HEK293T (cell line): Measurements from ENCODE around the gene APOBEC3F.
"Not testable (repeated sequence)": the region's sequence is repeated elsewhere in the genome, so short reads cannot be mapped to it uniquely, and the experiment has no call there.

Experiments
- CTCF ChIA-PET: fragments of 350-600 bp; formaldehyde crosslinking; extraction: SDS; loops from one replicate; lab custom pipeline; 2021; ENCODE audit warnings: antibody characterized with exemption, inconsistent platforms; lab: Yijun Ruan, JAX
- POLR2A ChIA-PET: fragments of 350-600 bp; formaldehyde crosslinking; extraction: SDS; loops from one replicate; lab custom pipeline; 2020; ENCODE audit warnings: antibody characterized with exemption, inconsistent platforms; lab: Yijun Ruan, JAX
- DNase-seq: peaks from one replicate; pipeline ENCODE4 v3.0.0; 2012; ENCODE audit warnings: mixed read lengths; ENCODE audit errors: extremely low spot score
- ARNT ChIP-seq: fragments of 450-650 bp; IDR thresholded peaks from 2 replicates; pipeline ENCODE4 v1.6.1; 2017; ENCODE audit warnings: mild to moderate bottlenecking
- BHLHE40 ChIP-seq: fragments of 450-650 bp; IDR thresholded peaks from 2 replicates; pipeline ENCODE4 v1.6.1; 2016; ENCODE audit warnings: mild to moderate bottlenecking, moderate library complexity, borderline replicate concordance
- FOXA1 ChIP-seq: fragments of 450-650 bp; IDR thresholded peaks from 2 replicates; pipeline ENCODE4 v1.6.1; 2016; ENCODE audit warnings: mild to moderate bottlenecking
- FOXK2 ChIP-seq: fragments of 450-650 bp; IDR thresholded peaks from 2 replicates; pipeline ENCODE4 v1.6.1; 2016; ENCODE audit warnings: mild to moderate bottlenecking
- HDGF ChIP-seq: fragments of 450-650 bp; IDR thresholded peaks from 2 replicates; pipeline ENCODE4 v1.6.1; 2017; ENCODE audit warnings: antibody characterized with exemption, borderline replicate concordance
- L3MBTL2 ChIP-seq: fragments of 450-650 bp; conservative IDR thresholded peaks from 2 replicates; pipeline ENCODE4 v1.6.1; 2016; ENCODE audit warnings: mild to moderate bottlenecking
- LEF1 ChIP-seq: fragments of 450-650 bp; IDR thresholded peaks from 2 replicates; pipeline ENCODE4 v1.6.1; 2017; ENCODE audit warnings: mild to moderate bottlenecking, borderline replicate concordance
- NFRKB ChIP-seq: fragments of 450-650 bp; IDR thresholded peaks from 2 replicates; pipeline ENCODE4 v1.6.1; 2016; ENCODE audit warnings: mild to moderate bottlenecking, moderate library complexity
- SP1 ChIP-seq: fragments of 450-650 bp; IDR thresholded peaks from 2 replicates; pipeline ENCODE4 v1.6.1; 2017
- SUZ12 ChIP-seq: fragments of 450-650 bp; IDR thresholded peaks from 2 replicates; pipeline ENCODE4 v1.6.1; 2016; ENCODE audit warnings: mild to moderate bottlenecking
- TARDBP ChIP-seq: fragments of 450-650 bp; IDR thresholded peaks from 2 replicates; pipeline ENCODE4 v1.6.1; 2016
- ZNF384 ChIP-seq: fragments of 450-650 bp; IDR thresholded peaks from 2 replicates; pipeline ENCODE4 v1.6.1; 2016
- TF ChIP-seq, protein P1 (sequence below): fragments of 450-650 bp; IDR thresholded peaks from 2 replicates; pipeline ENCODE4 v1.6.1; 2016

The APOBEC3F gene

GRCh38 chr22:39040538-39041296 lies at the start of gene APOBEC3F:
Gene APOBEC3F, plus strand, starts transcription at chr22:39040864. Its CDS starts 97 bp downstream, at chr22:39040961.
- POLR2A ChIA-PET: interaction anchor here (0.6 kb wide), 1 partner anchor 616 kb away, joined by 3 read pairs; no protein-coding TSS in a partner anchor
- CTCF ChIA-PET: not testable (repeated sequence)
- peak; percentile 31 for DNase-seq

DNA sequence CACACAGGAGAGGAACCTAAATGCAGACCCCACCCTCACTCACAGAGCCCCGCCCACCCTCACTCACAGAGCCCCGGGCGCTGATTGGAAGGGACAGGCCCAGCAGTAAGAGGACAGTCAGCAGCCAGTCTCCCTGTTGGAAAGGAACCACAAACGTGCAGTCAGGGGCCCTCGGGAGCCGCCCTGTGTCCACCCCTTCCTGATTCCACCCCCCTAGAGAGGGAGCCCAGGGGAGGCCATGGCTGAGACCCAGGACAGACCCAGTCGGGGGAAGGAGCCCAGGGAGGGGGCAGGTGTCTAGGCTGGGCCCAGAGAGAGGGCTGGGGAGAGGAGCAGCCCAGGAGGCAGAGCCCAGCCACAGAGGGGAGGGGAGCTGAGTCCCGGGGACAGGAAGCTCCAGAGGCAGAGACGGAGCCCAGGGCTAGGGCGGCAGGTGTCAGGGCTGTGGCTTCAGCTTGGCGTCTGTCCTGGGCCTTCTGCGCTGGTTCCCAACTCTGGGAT lies 47.7 kb upstream of the APOBEC3F start:
- DNase-seq, POLR2A ChIA-PET, CTCF ChIA-PET: not testable (repeated sequence)

DNA sequence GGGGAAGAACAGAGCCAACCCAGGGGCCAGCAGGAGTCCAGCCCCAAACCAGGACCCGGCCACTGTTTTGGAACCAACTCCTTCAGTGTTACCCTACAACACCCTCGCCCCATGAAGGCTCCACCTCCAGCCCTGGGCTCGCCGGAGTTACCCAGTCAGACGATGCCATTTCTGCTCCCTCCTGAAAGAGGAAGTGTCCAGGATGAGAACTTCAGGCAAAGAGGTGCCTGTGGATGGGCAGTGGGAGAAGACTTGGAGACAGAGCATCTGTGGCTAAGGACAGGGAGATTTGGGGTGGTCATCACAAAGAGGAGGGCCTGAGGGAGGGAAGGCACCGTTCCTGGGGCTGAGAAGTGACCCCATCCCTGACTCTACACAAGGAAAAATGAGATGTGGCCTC lies 44.6 kb upstream of the APOBEC3F start:
- DNase-seq: no peak
- TF ChIP-seq TARDBP (no peak), NFRKB (no peak), SP1 (no peak), LEF1 (no peak), L3MBTL2 (no peak), ZNF384 (no peak), HDGF (no peak), SUZ12 (no peak)
- TF ChIP-seq, protein P1, sequence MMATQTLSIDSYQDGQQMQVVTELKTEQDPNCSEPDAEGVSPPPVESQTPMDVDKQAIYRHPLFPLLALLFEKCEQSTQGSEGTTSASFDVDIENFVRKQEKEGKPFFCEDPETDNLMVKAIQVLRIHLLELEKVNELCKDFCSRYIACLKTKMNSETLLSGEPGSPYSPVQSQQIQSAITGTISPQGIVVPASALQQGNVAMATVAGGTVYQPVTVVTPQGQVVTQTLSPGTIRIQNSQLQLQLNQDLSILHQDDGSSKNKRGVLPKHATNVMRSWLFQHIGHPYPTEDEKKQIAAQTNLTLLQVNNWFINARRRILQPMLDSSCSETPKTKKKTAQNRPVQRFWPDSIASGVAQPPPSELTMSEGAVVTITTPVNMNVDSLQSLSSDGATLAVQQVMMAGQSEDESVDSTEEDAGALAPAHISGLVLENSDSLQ: no peak
- POLR2A ChIA-PET: interaction anchor here (1.9 kb wide), 1 partner anchor 12 kb away, joined by 4 read pairs; no protein-coding TSS in a partner anchor
- CTCF ChIA-PET: no interaction called here

- POLR2A ChIA-PET: no interaction called here
- CTCF ChIA-PET: no interaction called here
- TF ChIP-seq, protein P1: no peak
- TF ChIP-seq ZNF384: no peak
- TF ChIP-seq ARNT: no peak
- DNase-seq: no peak
These were observed 43.1 kb upstream of the APOBEC3F start for GRCh38 chr22:38997518-38997917.

GRCh38 chr22:39003165-39003638 lies 37.5 kb upstream of the APOBEC3F start:
- TF ChIP-seq SUZ12 (no peak), HDGF (0 out of 2 replicates have a peak, but pooled peaks have one; percentile 40), ZNF384 (peak; percentile 98)
- CTCF ChIA-PET: interaction anchor here (0.6 to 2.2 kb wide), 8 partner anchors 22 to 235 kb away, joined by 3 to 16 read pairs (median 4); partner anchors contain the start of gene APOBEC3B
- DNase-seq: peak; percentile 88
- POLR2A ChIA-PET: interaction anchor here (1.2 to 1.4 kb wide), 3 partner anchors 10 to 133 kb away, joined by 3 to 6 read pairs (median 5); partner anchors contain the start of gene APOBEC3B

- TF ChIP-seq SUZ12 (no peak), ARNT (no peak), BHLHE40 (no peak), L3MBTL2 (no peak), FOXA1 (no peak)
- CTCF ChIA-PET: interaction anchor here (1.2 kb wide), 1 partner anchor 241 kb away, joined by 3 read pairs; no protein-coding TSS in a partner anchor
- no peak for DNase-seq
These were observed 33.5 kb upstream of the APOBEC3F start for GRCh38 chr22:39007177-39007576.

DNA sequence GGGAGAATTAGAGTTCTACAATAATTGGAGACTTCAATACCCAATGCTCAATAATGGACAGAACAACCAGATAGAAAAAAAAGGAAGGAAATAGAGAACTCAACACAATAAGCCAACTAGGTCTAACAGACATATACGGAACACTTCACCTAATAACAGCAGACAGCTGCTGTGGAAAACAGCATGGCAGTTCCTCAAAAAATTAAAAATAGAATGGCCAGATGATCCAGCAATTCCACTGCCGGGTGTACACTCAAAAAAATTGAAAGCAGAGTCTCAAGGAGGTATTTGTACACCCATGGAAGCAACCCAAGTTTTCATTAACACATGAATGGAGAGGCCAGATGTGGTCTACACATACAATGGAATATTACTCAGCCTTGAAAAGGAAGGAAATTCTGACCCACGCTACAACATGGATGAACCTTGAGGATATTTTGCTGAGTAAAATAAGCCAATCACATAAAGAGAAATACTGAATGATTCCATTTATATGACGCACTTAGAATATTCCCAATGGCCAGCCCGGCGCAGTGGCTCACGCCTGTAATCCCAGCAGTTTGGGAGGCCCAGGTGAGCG lies 32.3 kb upstream of the APOBEC3F start:
- DNase-seq, POLR2A ChIA-PET, CTCF ChIA-PET: not testable (repeated sequence)

More at GRCh38 chr22:39007177-39007576, 33.5 kb upstream of the APOBEC3F start:
- POLR2A ChIA-PET: no interaction called here

DNA sequence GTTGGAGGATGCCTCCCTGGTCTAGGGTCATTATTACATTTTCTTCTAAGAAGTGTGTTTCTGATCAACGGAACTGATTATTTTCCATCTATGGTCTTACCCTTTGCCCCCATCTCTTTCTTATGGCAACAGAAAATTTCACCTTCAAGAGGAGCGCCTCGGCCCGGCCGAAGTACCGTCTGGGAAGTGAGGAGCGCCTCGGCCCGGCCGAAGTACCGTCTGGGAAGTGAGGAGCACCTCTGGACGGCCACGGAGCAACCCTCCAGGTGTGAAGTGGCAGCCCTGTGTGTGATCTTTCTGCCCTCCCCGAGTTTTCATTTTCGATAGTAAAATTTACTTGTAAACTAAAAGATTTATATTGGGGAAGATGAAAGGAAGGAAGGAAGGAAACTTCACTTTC lies 29.7 kb upstream of the APOBEC3F start:
- DNase-seq: no peak
- CTCF ChIA-PET: no interaction called here
- TF ChIP-seq TARDBP: no peak
- TF ChIP-seq FOXA1: no peak
- no peak for TF ChIP-seq SUZ12
- TF ChIP-seq, protein P1: no peak
- TF ChIP-seq ZNF384: no peak
- TF ChIP-seq BHLHE40: no peak
- no peak for TF ChIP-seq L3MBTL2
- TF ChIP-seq SP1: no peak
- TF ChIP-seq LEF1: no peak
- no peak for TF ChIP-seq FOXK2
- POLR2A ChIA-PET: no interaction called here
